22Rv1 (cell line): ENCODE results near the gene DYNLT2.
"Not testable (repeated sequence)": the region's sequence is repeated elsewhere in the genome, so short reads cannot be mapped to it uniquely, and the experiment has no call there.

Experiments
- H3K27ac ChIP-seq: fragments of 450-650 bp; 2 replicates; pipeline ENCODE4 v1.5.1; 2017
- CTCF ChIP-seq: fragments of 450-650 bp; IDR thresholded peaks from 2 replicates; pipeline ENCODE4 v1.5.1; 2017; ENCODE audit warnings: mild to moderate bottlenecking
- ZFX ChIP-seq: fragments of 450-650 bp; IDR thresholded peaks from 2 replicates; pipeline ENCODE4 v1.6.1; 2017; ENCODE audit warnings: antibody characterized with exemption, borderline replicate concordance

Gene DYNLT2

DNA sequence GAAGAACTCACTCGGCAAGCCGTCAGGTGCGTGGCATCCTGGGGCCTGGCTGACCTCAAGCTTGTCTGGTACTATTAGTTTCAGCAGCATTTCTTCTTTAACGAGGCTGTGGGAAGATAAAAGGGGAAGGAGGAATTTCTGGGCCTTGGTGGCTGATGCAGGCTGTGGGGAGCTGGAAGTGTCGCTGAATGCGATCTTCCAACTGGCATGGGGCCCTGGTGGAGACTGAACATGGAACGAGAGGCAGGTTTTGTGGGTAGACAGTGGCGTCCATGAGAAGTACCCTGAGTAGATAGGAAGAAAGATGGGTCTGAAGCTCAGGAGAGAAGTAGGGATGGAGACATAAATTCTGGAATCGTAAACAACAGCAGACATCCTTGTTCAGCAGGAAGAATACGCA lies 23.9 kb upstream of the DYNLT2 start:
- no peak for TF ChIP-seq ZFX
- no peak for TF ChIP-seq CTCF
- no peak overlapping the region for H3K27ac ChIP-seq

- no peak overlapping the region for H3K27ac ChIP-seq
- TF ChIP-seq ZFX: no peak
- no peak for TF ChIP-seq CTCF
These were observed 23.0 kb upstream of the DYNLT2 start for GRCh38 chr6:169774347-169774746.

- TF ChIP-seq CTCF (no peak), ZFX (no peak)
- H3K27ac ChIP-seq: no peak overlapping the region
These were observed 15.8 kb upstream of the DYNLT2 start for GRCh38 chr6:169766921-169767736.

- TF ChIP-seq ZFX: no peak
- no peak for TF ChIP-seq CTCF
- no peak overlapping the region for H3K27ac ChIP-seq
These were observed 14.9 kb upstream of the DYNLT2 start for GRCh38 chr6:169766232-169766631.

DNA sequence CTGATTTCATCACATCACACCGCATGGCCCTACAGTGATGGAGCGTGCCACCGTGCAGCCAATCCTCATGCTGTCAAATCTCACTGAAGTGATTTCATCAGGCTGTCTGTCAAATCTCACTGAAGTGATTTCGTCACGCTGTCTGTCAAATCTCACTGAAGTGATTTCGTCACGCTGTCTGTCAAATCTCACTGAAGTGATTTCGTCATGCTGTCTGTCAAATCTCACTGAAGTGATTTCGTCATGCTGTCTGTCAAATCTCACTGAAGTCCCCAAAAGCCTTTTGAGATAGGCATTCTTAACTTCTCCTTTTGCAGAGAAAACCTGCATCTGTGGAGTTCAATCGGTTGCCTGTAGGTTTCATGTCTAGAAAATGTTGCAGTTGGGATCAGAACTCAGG lies 14.4 kb upstream of the DYNLT2 start:
- not testable (repeated sequence) for H3K27ac ChIP-seq

DNA sequence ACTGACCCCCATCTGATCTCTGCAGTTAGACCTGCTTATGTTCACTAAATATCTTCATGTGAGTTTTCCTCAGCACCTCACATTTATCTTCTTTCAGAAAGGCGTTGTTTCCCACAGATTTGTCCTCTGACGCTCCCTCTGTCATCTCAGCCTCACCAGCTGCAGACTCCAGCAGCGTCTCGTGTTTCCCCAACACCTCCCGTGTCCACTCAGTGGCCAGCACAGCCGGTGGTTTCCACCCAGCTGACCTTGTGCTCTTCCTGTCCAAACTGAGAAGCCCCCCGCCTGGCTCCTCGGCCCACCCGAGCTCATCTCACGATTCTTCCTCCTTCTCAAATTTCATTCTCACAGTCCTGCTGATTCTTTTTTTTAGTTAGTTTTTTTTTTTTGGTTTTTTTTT lies 12.5 kb upstream of the DYNLT2 start:
- TF ChIP-seq CTCF: no peak
- TF ChIP-seq ZFX: no peak
- no peak overlapping the region for H3K27ac ChIP-seq

DNA sequence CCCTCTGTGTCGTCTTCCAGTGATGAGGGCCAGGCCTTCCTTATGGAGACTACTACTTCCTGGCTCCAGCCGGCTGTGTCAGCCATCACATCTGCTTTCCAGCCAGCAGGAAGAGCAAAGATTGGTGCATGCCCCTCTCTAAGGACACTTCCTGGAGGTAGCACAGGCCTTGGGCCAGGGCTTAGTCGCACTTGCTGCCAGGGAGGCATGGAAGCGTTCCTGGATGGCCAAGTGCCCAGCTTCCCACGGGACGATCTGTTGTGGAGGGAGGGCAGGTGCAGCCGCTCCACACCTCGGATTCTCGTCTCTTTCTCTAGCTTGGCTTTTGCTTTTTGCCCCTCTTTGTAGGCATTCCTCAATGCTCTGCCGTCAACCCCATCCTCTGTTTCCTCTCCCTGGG lies 11.9 kb upstream of the DYNLT2 start:
- no peak for TF ChIP-seq ZFX
- TF ChIP-seq CTCF: no peak
- no peak overlapping the region for H3K27ac ChIP-seq

DNA sequence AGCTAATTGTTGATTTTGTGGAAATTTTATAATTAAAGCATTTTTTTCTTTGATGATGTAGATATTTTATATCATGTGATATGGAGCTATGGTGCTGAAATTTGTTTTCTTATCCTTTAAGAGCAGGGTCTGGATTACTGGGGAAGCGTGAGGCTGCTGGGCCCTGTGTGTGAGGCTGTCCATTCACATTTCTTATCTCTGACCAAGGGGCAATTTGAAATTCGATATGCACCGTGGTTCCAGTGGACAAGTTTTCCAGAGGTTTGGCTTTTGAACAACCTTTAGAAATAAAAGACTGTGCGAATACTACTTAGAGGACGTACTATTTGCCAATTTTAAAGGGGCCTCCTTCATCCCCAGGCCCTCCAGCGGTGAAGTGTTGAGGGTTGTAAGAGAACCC lies 3.8 kb upstream of the DYNLT2 start:
- no peak for TF ChIP-seq CTCF
- TF ChIP-seq ZFX: no peak
- no peak overlapping the region for H3K27ac ChIP-seq
